SJCRH30 (cell line): ENCODE measurements around the gene ZNF423. TPM values are rescaled to one million over a fixed set of nuclear protein-coding genes. Genes with fewer than 3 reads are reported as not detected.
"Not testable (repeated sequence)": the region's sequence is repeated elsewhere in the genome, so short reads cannot be mapped to it uniquely, and the experiment has no call there.

ENCODE experiments used
- DNase-seq, 2 experiments: peaks; one replicate each; pipeline ENCODE4 v3.0.0-alpha.2; 2015 to 2020
- H3K27ac ChIP-seq: fragments of 250-450 bp; sonication (Bioruptor Pico); 2 replicates; pipeline ENCODE4 v1.5.1; 2020; ENCODE audit warnings: mild to moderate bottlenecking, moderate library complexity
- H3K27me3 ChIP-seq: fragments of 250-450 bp; sonication (Bioruptor Pico); 2 replicates; pipeline ENCODE4 v1.5.1; 2020; ENCODE audit warnings: mild to moderate bottlenecking, moderate library complexity
- H3K36me3 ChIP-seq: fragments of 250-450 bp; sonication (Bioruptor Pico); 2 replicates; pipeline ENCODE4 v1.5.1; 2020; ENCODE audit warnings: mild to moderate bottlenecking, moderate library complexity
- H3K4me1 ChIP-seq: fragments of 250-450 bp; sonication (Bioruptor Pico); 2 replicates; pipeline ENCODE4 v1.5.1; 2020; ENCODE audit warnings: mild to moderate bottlenecking, moderate library complexity
- H3K4me3 ChIP-seq: fragments of 250-450 bp; sonication (Bioruptor Pico); 2 replicates; pipeline ENCODE4 v1.5.1; 2020; ENCODE audit warnings: mild to moderate bottlenecking, moderate library complexity
- H3K9me3 ChIP-seq: fragments of 250-450 bp; sonication (Bioruptor Pico); replicated peaks from 2 replicates; pipeline ENCODE4 v1.5.1; 2020; ENCODE audit warnings: mild to moderate bottlenecking, moderate library complexity
- total RNA-seq: library from RNA; depleted of rRNA; stranded (reverse); fragments of >200 nt; shearing (Covaris generic); gene quantifications from 2 replicates; pipeline ENCODE4 v1.2.3, GENCODE V29; 2014

ZNF423 gene
- total RNA-seq, 1 experiment from 2014 or later: 7.9 TPM

- Histone ChIP-seq H3K27ac (no peak overlapping the region), H3K36me3 (no peaks in the 10 kb centered on the region), H3K4me3 (no peak overlapping the region), H3K9me3 (0 out of 2 replicates have a peak, but pooled peaks cover 2% of the 10 kb centered on the region), H3K4me1 (peaks cover 26% of the 10 kb centered on the region), H3K27me3 (no peaks in the 10 kb centered on the region)
- DNase-seq: no peak
Observed at GRCh38 chr16:49567950-49568349, 288.0 kb downstream of the ZNF423 start.

GRCh38 chr16:49566432-49566831 lies 289.5 kb downstream of the ZNF423 start:
- H3K4me3 ChIP-seq: no peak overlapping the region

GRCh38 chr16:49564496-49565229 lies 291.2 kb downstream of the ZNF423 start:
- Histone ChIP-seq H3K4me1 (peaks cover 26% of the 10 kb centered on the region), H3K27ac (peak overlapping the region; percentile 83)
- DNase-seq: peak; percentile 83 to 90

More at GRCh38 chr16:49566432-49566831, 289.5 kb downstream of the ZNF423 start:
- H3K4me1 ChIP-seq: peaks cover 26% of the 10 kb centered on the region
- H3K27ac ChIP-seq: no peak overlapping the region
- no peaks in the 10 kb centered on the region for H3K27me3 ChIP-seq
- H3K9me3 ChIP-seq: no peaks in the 10 kb centered on the region
- DNase-seq: no peak
- H3K36me3 ChIP-seq: no peaks in the 10 kb centered on the region

GRCh38 chr16:49563666-49564065 lies 292.2 kb downstream of the ZNF423 start:
- no peaks in the 10 kb centered on the region for H3K9me3 ChIP-seq
- peaks cover 27% of the 10 kb centered on the region for H3K4me1 ChIP-seq
- no peaks in the 10 kb centered on the region for H3K36me3 ChIP-seq
- H3K27ac ChIP-seq: peak overlapping the region; percentile 83
- no peaks in the 10 kb centered on the region for H3K27me3 ChIP-seq
- H3K4me3 ChIP-seq: no peak overlapping the region
- peak; percentile 58 to 66 for DNase-seq

More at GRCh38 chr16:49564496-49565229, 291.2 kb downstream of the ZNF423 start:
- peak overlapping the region; percentile 4 for H3K4me3 ChIP-seq
- no peaks in the 10 kb centered on the region for H3K36me3 ChIP-seq
- no peaks in the 10 kb centered on the region for H3K27me3 ChIP-seq
- H3K9me3 ChIP-seq: no peaks in the 10 kb centered on the region

GRCh38 chr16:49562894-49563293 lies 293.0 kb downstream of the ZNF423 start:
- H3K27me3 ChIP-seq, H3K9me3 ChIP-seq, H3K4me3 ChIP-seq, H3K36me3 ChIP-seq: not testable (repeated sequence)
- DNase-seq: peak; percentile 32 to 39
- H3K27ac ChIP-seq: peak overlapping the region; percentile 83
- peaks cover 33% of the 10 kb centered on the region for H3K4me1 ChIP-seq

- no peaks in the 10 kb centered on the region for H3K27me3 ChIP-seq
- H3K4me3 ChIP-seq: no peak overlapping the region
- H3K9me3 ChIP-seq: no peaks in the 10 kb centered on the region
- DNase-seq: peak in 1 of 2 experiments; percentile 34
- peaks cover 39% of the 10 kb centered on the region for H3K4me1 ChIP-seq
- no peaks in the 10 kb centered on the region for H3K36me3 ChIP-seq
- no peak overlapping the region for H3K27ac ChIP-seq
Observed at GRCh38 chr16:49562228-49562627, 293.7 kb downstream of the ZNF423 start.

GRCh38 chr16:49560004-49560830 lies 295.7 kb downstream of the ZNF423 start:
- Histone ChIP-seq H3K9me3 (no peaks in the 10 kb centered on the region), H3K27ac (no peak overlapping the region), H3K36me3 (no peaks in the 10 kb centered on the region), H3K4me3 (no peak overlapping the region), H3K4me1 (peaks cover 43% of the 10 kb centered on the region), H3K27me3 (no peaks in the 10 kb centered on the region)
- no peak for DNase-seq

GRCh38 chr16:49559242-49559641 lies 296.7 kb downstream of the ZNF423 start:
- H3K9me3 ChIP-seq: no peaks in the 10 kb centered on the region
- no peak overlapping the region for H3K4me3 ChIP-seq
- DNase-seq: no peak
- H3K27me3 ChIP-seq: no peaks in the 10 kb centered on the region
- H3K4me1 ChIP-seq: peaks cover 45% of the 10 kb centered on the region
- H3K36me3 ChIP-seq: no peaks in the 10 kb centered on the region
- H3K27ac ChIP-seq: no peak overlapping the region

GRCh38 chr16:49558451-49558850 lies 297.5 kb downstream of the ZNF423 start:
- no peak for DNase-seq
- peaks cover 37% of the 10 kb centered on the region for H3K4me1 ChIP-seq
- no peaks in the 10 kb centered on the region for H3K9me3 ChIP-seq
- no peaks in the 10 kb centered on the region for H3K27me3 ChIP-seq
- H3K27ac ChIP-seq: no peak overlapping the region
- no peaks in the 10 kb centered on the region for H3K36me3 ChIP-seq
- H3K4me3 ChIP-seq: no peak overlapping the region

- Histone ChIP-seq H3K4me3 (peak overlapping the region; percentile 46), H3K27me3 (no peaks in the 10 kb centered on the region), H3K36me3 (no peaks in the 10 kb centered on the region), H3K4me1 (peaks cover 34% of the 10 kb centered on the region), H3K27ac (peak overlapping the region; percentile 94), H3K9me3 (no peaks in the 10 kb centered on the region)
- DNase-seq: peak; percentile 93
Observed at GRCh38 chr16:49556606-49557446, 299.1 kb downstream of the ZNF423 start.

- Histone ChIP-seq H3K4me1 (peaks cover 34% of the 10 kb centered on the region), H3K9me3 (no peaks in the 10 kb centered on the region), H3K36me3 (no peaks in the 10 kb centered on the region), H3K27ac (peak overlapping the region; percentile 94), H3K27me3 (no peaks in the 10 kb centered on the region), H3K4me3 (peak overlapping the region; percentile 46)
- DNase-seq: no peak
Observed at GRCh38 chr16:49556249-49556605, 299.7 kb downstream of the ZNF423 start.

GRCh38 chr16:49554681-49555080 lies 301.2 kb downstream of the ZNF423 start:
- H3K36me3 ChIP-seq: no peaks in the 10 kb centered on the region
- DNase-seq: no peak
- H3K9me3 ChIP-seq: no peaks in the 10 kb centered on the region
- H3K27ac ChIP-seq: no peak overlapping the region
- H3K27me3 ChIP-seq: no peaks in the 10 kb centered on the region
- H3K4me3 ChIP-seq: no peak overlapping the region
- H3K4me1 ChIP-seq: peaks cover 34% of the 10 kb centered on the region

- no peaks in the 10 kb centered on the region for H3K27me3 ChIP-seq
- no peak for DNase-seq
- H3K4me3 ChIP-seq: no peak overlapping the region
- no peak overlapping the region for H3K27ac ChIP-seq
- peaks cover 22% of the 10 kb centered on the region for H3K4me1 ChIP-seq
- H3K36me3 ChIP-seq: no peaks in the 10 kb centered on the region
- no peaks in the 10 kb centered on the region for H3K9me3 ChIP-seq
Observed at GRCh38 chr16:49552313-49552928, 303.5 kb downstream of the ZNF423 start.

GRCh38 chr16:49550666-49551065 lies 305.2 kb downstream of the ZNF423 start:
- Histone ChIP-seq H3K27ac (no peak overlapping the region), H3K4me3 (no peak overlapping the region), H3K27me3 (no peaks in the 10 kb centered on the region), H3K9me3 (no peaks in the 10 kb centered on the region), H3K36me3 (no peaks in the 10 kb centered on the region), H3K4me1 (peaks cover 13% of the 10 kb centered on the region)
- DNase-seq: no peak
